HG03342 (cell line): Measurements from ENCODE around the gene PDLIM3.
"Not testable (repeated sequence)": the region's sequence is repeated elsewhere in the genome, so short reads cannot be mapped to it uniquely, and the experiment has no call there.

Experiments used
- ATAC-seq: cut with Tn5 transposase; IDR thresholded peaks from one replicate; pipeline ENCODE4 v1.9.1; 2021; ENCODE audit warnings: mild to moderate bottlenecking, moderate library complexity; ENCODE audit not compliant: unreplicated experiment

Gene PDLIM3

GRCh38 chr4:185554365-185555126 is 19.2 kb upstream of the PDLIM3 start:
- no peak for ATAC-seq

- ATAC-seq: no peak
Measured at GRCh38 chr4:185552254-185552653, 16.9 kb upstream of the PDLIM3 start.

GRCh38 chr4:185550933-185551332 is 15.6 kb upstream of the PDLIM3 start:
- no peak for ATAC-seq

- no peak for ATAC-seq
Measured at GRCh38 chr4:185549095-185549639, 13.9 kb upstream of the PDLIM3 start.

DNA sequence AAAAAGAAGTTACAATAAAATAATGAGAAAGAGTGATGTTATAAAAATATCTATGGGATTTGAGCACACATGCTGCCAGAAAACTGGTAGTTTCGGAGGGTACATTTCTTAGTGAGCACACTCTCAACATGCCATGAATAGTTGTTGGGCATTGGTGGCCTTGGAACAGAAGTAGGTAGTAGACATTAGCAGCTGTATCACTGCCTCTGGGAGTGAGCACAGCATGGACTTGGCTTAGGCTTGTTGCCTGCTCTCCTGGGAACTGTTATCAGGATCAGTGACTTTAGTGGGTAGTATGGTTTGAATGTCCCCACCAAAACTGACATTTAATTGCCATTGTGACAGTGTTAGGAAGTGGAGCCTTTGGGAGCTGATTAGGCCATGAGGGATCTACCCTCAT is 13.3 kb upstream of the PDLIM3 start:
- no peak for ATAC-seq

- no peak for ATAC-seq
Measured at GRCh38 chr4:185546335-185546734, 11.0 kb upstream of the PDLIM3 start.

DNA sequence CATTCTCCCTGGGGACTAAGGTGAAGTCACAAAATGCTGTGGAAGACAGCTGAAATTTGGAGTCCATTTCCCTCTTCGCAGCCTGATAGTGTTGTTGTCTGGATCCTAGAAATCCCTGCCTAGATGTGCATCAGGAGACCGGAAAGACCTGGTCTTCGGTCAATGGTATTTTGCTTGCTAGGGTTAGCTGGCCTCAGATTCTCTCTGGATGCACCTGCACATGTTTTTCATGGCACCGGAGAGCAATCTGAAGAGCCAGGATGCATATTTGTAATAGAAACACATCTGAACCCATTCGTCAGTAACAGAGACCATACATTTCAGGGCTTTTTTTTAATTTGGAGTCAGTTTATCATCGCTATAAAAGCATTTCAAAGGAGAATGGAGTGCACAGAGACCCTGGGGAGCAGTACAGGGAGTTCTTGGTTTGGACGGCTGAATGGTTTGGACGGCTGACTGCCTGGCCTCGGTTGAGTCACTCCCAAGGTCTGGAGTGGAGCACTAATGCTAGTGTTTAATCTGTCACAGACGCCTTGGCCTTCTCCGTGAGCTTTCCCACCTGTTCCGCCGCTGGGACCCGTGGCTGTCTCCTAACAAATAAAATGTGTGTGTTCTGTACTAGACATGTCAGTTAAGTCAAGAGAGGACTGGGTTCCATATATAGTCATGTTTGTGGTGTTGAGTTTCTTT is 7.5 kb upstream of the PDLIM3 start:
- ATAC-seq: no peak

GRCh38 chr4:185541251-185541727 is 6.0 kb upstream of the PDLIM3 start:
- ATAC-seq: no peak

- no peak for ATAC-seq
Measured at GRCh38 chr4:185540487-185541120, 5.3 kb upstream of the PDLIM3 start.

DNA sequence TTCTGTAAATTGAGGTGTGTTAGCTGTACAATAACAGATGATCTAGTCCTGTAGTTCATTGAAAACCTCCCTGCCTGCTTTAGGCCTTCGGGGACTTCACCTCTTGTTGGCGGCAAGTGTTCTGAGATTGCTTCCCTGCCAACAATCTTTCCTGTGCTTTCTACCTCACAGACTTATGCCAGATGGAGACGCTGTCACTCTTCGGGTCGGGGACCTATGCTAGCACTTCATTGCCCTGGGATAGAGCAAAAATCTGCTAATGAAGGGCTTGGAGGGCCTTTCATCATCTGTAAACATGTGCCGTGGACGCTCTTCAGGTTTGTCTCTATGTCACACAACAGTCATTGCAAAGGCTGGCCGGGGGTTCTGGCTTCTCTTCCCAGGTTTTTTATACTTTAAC is 4.7 kb upstream of the PDLIM3 start:
- no peak for ATAC-seq

DNA sequence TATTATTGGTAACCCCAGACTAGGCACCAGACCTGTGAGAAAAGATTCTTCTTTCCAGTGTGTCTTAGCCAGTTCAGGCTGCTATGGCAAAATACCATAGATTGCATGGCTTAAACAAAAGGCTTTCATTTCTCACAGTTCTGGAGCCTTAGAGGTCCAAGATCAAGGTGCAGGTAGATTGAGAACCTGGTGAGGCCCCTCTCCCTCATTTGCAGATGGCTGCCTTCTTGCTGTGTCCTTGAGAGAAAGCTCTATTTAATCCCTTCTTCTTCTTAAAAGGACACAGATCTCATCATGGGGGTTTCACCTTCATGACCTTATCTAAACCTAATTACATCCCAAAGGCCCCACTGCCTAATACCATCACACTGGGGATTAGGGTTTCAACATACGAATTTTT is 3.5 kb upstream of the PDLIM3 start:
- no peak for ATAC-seq

GRCh38 chr4:185536411-185536709 is 1.1 kb upstream of the PDLIM3 start:
- ATAC-seq: no peak

- no peak for ATAC-seq
Measured at GRCh38 chr4:185535612-185536410, 504 bp upstream of the PDLIM3 start.

- ATAC-seq: no peak
Measured at GRCh38 chr4:185534511-185534865, 819 bp downstream of the PDLIM3 start.

DNA sequence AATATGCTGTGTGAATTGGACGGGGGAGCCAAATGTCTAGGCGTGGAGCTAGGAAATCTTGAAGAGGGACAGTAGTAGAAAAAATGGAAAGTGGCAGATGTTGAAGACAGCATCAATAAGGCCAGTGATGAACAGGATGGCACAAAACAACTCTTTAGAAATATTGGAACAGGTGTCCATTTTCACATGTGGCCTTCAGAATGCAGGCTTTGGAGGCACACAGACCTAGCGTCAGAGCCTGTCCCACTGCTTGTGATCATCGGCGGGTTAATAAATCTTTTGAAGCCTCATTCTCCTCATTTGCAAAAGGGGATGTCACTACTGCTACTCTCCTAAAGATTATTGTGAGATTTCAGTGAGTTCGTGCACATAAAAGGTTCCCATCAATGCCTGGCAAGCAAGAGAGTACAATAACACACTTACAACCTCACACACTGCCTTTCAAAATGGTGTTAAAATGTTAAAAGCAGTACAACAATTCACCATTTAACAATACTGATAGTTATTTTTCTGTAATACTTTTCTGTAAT is 2.4 kb downstream of the PDLIM3 start:
- ATAC-seq: no peak

- ATAC-seq: no peak
Measured at GRCh38 chr4:185532293-185532692, 3.0 kb downstream of the PDLIM3 start.

GRCh38 chr4:185531654-185532053 is 3.7 kb downstream of the PDLIM3 start:
- not testable (repeated sequence) for ATAC-seq

- ATAC-seq: no peak
Measured at GRCh38 chr4:185529413-185529812, 5.9 kb downstream of the PDLIM3 start.

DNA sequence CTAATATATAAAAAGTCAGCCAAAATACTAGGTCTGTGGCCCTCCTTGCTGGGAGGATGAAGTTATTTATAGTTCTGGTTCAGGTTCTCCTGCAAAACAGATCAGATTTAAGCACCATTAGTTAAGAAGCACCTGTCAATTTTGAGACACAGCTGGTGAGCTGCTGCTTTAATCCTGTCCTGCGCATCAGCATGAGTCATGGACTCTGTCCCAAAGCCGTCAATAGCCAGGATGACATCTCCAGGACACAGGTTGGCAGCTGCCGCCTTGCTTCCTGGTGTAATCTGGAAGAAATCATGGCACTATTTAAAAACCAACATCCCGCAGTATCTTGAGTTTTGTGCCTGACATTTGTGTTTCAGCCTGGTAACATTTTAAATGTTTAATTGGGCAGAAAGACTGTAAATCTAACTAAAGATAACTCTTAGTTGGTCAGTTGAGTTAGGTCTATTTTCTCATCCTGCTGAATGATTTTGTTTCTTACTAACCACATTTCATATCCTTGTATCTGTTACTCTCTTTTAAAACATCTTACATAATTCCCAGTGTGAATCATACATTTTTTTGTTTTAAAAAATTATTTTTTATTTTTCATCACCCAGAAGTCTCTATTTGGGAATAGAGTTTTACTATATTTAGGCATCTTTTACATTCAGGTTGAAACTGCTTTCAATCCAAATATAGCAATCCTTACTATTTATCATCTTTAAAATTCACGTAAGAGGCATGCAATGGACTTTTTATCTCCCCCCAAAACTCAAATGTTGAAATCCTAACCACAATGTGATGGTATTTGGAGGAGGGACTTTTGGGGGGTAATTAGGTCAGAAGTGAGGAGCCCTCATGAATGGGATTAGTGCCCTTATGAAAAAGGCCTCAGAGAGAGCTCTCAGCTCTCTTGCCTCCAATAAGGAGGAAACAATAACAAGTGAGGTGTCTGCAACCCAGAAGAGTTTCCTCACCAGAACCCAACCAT is 10.1 kb downstream of the PDLIM3 start:
- no peak for ATAC-seq

- no peak for ATAC-seq
Measured at GRCh38 chr4:185523862-185524261, 11.4 kb downstream of the PDLIM3 start.
